K562 (cell line): ENCODE results near the gene SIRPA.

Experiments
- CHD4 ChIP-seq: fragments of 200-600 bp; sonication (generic); IDR thresholded peaks from 3 replicates; pipeline ENCODE4 v1.6.1; 2012; ENCODE audit warnings: low read depth, mild to moderate bottlenecking, mixed read lengths, low read length, inconsistent platforms; ENCODE audit not compliant: insufficient read depth, insufficient replicate concordance, poor library complexity, severe bottlenecking
- USF1 ChIP-seq: sonication (generic); formaldehyde crosslinking; IDR thresholded peaks from 2 replicates; pipeline ENCODE4 v1.9.0; 2022; ENCODE audit warnings: mild to moderate bottlenecking, missing genetic modification reagents

GRCh38 chr20:1880529-1881239, 14.5 kb upstream of the SIRPA start:
- TF ChIP-seq USF1 (no peak), CHD4 (no peak)
